Epidermal melanocyte (primary cell): ENCODE measurements around the gene MS4A1.
"Not testable (repeated sequence)": the region's sequence is repeated elsewhere in the genome, so short reads cannot be mapped to it uniquely, and the experiment has no call there.

Source experiments
- DNase-seq: peaks from one replicate; pipeline ENCODE4 v3.0.0; 2011; ENCODE audit warnings: low spot score; ENCODE audit not compliant: insufficient read length

The MS4A1 gene

DNA sequence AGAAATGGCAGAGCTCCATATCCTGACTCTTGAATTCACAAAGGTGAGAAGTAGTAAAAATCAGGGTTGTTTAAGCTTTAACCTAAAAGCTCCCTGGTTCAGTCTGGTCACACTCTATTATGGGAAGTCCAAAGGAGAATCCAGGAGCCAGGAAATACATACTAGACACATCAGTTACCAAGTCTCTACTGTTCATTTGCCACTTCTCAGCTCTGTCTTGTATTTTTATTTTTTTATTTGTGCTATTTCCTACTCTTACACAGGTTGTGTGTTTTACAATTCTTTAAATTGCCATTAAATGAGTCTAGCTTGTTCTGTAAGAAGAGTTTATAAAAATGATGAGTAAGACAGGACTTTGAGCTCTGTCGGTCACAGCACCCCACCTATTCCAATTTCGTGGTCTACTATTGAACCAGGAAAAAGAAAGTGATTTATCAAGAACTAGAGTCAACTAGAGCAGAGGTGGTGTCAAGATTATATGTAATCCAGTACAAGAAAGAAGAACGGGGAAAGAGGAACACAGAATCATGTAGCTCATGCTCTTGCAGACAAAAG lies 46.7 kb downstream of the MS4A1 start:
- DNase-seq: no peak

DNA sequence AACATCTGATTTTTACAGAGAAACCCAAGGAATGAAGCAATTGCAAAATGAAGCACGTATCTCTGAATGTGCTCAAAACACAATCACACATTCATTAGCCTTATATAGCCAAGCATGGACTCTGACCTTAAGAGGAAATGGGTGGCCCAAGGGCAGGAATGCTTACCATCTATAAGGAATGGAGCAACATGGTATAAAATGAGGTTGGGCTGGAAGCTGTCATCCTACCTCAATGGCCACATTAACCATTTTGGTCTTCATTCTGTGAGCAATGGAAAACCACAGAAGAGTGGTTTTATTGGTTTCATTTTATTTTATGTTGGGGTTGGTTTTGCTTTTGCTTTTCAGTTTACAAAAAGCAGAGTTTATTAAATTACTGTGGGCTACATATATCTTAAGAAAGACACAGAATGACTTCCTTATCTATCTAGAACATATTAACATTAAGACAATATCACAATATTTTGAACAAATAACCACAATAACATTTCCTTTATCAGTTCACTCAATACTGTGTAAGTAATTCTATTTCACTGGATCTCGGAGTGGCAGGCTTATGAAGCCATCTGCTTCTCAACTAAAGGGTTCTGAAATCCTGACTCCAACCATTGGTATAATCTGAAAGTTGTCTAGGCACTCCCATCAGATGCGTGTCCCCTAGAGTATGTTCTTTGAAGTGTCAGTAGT lies 48.7 kb downstream of the MS4A1 start:
- DNase-seq: no peak

DNA sequence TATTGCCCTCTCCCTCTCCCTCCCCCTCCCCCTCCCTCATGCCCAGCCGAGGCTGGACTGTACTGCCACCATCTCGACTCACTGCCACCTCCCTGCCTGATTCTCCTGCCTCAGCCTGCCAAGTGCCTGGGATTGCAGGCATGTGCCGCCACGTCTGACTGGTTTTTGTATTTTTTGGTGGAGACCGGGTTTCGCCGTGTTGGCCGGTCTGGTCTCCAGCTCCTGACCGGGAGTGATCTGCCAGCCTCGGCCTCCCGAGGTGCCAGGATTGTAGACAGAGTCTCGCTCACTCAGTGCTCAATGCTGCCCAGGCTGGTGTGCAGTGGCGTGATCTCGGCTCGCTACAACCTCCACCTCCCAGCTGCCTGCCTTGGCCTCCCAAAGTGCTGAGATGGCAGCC lies 54.0 kb downstream of the MS4A1 start:
- DNase-seq: not testable (repeated sequence)

DNA sequence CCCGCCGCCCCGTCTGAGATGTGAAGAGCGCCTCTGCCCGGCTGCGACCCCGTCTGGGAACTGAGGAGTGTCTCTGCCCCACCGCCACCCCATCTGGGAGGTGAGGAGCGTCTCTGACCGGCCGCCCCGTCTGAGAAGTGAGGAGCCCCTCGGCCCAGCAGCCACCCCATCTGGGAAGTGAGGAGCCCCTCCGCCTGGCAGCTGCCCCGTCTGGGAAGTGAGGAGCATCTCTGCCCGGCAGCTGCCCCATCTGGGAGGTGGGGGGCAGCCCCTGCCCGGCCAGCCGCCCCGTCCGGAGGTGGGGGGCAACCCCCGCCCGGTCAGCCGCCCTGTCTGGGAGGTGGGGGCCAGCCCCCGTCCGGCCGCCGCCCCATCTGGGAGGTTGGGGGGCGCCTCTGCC lies 54.6 kb downstream of the MS4A1 start:
- not testable (repeated sequence) for DNase-seq

DNA sequence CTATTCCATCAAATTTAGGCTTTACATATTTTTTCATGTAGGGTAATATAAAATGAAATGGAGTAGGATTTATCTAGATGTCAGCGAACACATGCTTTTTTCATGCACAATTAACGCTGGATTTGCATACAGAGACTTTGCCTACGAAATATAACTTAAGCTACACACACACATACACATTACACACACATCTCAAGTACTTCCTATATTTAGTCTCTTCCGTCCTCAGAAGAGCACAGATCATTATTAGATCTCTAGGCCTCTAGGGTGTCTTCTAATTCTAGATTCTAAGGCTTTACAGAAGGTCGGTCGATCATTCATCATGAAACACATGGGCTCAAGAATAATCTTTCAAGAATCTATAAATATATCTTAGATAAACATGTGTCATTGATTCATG lies 55.7 kb downstream of the MS4A1 start:
- no peak for DNase-seq

DNA sequence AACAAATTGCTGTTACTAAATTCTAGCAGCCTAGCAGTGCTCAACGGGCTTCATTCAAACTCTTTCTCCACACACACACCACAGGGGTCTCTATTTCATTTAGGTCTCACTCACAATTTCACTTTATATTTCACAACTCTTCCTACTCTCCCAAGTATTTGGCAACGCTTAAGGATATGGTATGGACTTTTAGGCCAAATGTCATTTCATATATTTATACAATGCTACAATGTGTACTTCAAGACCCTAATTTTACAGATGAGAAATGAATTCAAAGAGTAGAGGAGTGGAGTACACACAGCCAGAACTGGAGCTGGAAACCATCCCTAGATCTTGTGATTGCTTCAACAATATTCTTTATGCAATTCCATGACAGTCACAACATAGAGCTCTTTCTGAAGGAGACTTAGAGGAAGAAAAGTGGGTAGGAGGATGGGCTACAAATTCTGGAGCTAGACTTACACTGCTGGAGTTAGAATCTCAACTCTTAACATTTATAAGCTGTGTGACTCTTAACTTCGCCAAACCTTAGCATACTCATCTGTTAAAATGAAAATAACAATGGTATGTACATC lies 57.1 kb downstream of the MS4A1 start:
- no peak for DNase-seq

DNA sequence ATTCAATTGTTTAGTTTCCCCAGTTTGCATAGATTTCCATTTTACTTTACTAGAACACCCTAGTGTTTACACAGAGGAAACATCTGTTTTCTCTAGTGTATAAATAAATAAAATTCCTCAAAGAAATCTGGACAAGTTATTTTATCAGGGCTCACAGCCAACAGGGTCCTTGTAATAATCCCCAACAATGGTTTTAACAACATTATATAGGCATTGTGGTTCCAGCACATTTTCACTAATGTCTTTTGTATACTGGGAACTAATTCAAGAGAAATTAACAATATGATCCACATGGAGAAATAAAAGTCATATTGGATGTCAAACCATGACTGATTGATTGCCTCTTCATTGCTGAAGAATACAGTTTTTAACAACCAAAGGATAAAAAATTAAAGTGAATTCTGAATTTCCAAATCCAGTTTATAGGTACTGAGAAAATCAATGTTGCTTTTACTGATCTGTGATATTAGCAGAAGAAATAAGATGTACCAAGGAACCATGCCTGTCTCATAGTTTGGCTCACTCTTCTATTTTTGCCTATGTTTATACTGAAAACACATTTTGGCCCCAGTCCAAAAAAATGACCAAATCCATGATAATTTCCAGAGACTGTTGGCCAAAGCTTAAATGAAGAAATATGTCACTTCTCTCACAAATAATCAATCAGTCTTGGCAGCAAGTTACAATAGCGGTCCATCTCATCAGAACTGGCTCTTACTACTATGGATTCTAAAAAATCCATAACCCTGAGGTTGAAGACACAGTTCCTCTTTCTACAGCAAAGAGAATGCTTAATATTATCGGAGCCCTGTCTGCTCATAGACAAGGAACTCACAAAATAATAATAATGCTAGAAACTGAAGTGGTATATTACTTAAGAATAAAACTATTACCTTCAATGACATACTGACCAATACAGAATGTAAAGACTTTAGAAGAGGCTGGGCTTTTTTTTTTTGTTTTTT lies 58.1 kb downstream of the MS4A1 start:
- DNase-seq: no peak

DNA sequence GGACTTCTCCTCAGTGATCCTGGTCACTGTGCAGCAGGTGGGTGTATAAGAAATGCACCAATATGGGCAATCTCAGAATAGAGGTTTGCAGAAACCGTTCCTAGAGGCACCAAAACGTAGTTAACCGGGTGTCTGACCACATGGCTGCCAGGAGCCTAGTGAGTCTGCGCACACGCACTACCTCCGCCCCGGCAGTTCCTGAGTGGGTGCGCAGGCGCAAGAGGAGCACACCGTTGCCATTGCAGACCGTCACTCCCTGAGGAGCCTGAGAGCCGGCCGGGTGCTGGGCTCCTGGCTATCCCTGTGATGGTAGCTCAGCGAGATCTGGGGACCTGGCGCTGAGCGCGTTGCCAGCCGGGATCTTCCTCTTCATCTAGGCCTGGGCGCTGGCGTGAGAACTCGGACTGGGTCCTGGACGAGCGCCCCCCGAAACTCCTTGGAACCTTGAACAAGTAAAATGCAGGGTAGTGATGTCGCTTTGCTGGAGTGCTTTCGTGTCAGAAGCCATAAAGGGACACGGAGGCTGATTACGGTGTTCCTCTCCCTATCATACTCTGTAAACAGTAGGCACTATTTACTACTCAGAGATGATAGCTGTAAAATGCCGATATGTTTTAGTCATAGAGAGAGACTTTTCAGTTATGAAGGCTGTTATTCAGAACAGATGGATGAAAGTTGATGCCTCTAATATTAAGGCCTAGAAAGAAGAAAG lies 59.7 kb downstream of the MS4A1 start, which contains the start of gene MS4A13:
Gene MS4A13, plus strand, starts transcription at position 249 of the 712 bp plus-strand sequence. CDS start 2,692 bp downstream, outside the sequence.
- no peak for DNase-seq
